PC-3 (cell line): Measurements from ENCODE around the gene IKZF5.
A peak's percentile ranks its signal among the peaks of the same experiment; 100 is the strongest.

ENCODE experiments used
- CTCF ChIP-seq: fragments of 300-600 bp; sonication (generic); conservative IDR thresholded peaks from 2 replicates; pipeline ENCODE4 v1.5.1; 2017; ENCODE audit warnings: antibody characterized with exemption, low read depth, mild to moderate bottlenecking, low read length
- EZH2 ChIP-seq: fragments of 300-600 bp; sonication (generic); IDR thresholded peaks from one replicate; pipeline ENCODE4 v1.6.1; 2017; ENCODE audit warnings: antibody characterized with exemption, mild to moderate bottlenecking, low read length; ENCODE audit not compliant: unreplicated experiment
- EZH2phosphoT487 ChIP-seq: fragments of 300-600 bp; sonication (generic); IDR thresholded peaks from 2 replicates; pipeline ENCODE4 v1.6.1; 2018; ENCODE audit warnings: mild to moderate bottlenecking, antibody characterized with exemption, low read length, borderline replicate concordance

GRCh38 chr10:122980209-122981065 lies 28.2 kb downstream of the IKZF5 start, which contains the start of gene PSTK:
- TF ChIP-seq CTCF = peak; percentile 65
- no peak for TF ChIP-seq EZH2
- TF ChIP-seq EZH2phosphoT487 = no peak
